Measurements from ENCODE around the gene UBE2D4. TPM values are rescaled to one million over a fixed set of nuclear protein-coding genes. Genes with fewer than 3 reads are reported as not detected.

The UBE2D4 gene
- total RNA-seq (2021) (10.6 and 11.8 TPM in 2 replicates), Bru-seq, nascent RNA (percentile 49 among the genes with signal in this experiment), BruChase-seq, experiment 1, labeled RNA remaining after a 2-hour chase (percentile 52 among the genes with signal in this experiment), BruChase-seq, experiment 2, labeled RNA remaining after a 6-hour chase (percentile 61 among the genes with signal in this experiment)
- long read RNA-seq, transcript UBE2D4-201 (7 exons, 3,974 nt): major isoform, 7 of 16 reads
- long read RNA-seq, partial matches to known transcripts: 1 of 16 reads
- long read RNA-seq, other reads (novel, unspliced or antisense): 5 of 16 reads

DNA sequence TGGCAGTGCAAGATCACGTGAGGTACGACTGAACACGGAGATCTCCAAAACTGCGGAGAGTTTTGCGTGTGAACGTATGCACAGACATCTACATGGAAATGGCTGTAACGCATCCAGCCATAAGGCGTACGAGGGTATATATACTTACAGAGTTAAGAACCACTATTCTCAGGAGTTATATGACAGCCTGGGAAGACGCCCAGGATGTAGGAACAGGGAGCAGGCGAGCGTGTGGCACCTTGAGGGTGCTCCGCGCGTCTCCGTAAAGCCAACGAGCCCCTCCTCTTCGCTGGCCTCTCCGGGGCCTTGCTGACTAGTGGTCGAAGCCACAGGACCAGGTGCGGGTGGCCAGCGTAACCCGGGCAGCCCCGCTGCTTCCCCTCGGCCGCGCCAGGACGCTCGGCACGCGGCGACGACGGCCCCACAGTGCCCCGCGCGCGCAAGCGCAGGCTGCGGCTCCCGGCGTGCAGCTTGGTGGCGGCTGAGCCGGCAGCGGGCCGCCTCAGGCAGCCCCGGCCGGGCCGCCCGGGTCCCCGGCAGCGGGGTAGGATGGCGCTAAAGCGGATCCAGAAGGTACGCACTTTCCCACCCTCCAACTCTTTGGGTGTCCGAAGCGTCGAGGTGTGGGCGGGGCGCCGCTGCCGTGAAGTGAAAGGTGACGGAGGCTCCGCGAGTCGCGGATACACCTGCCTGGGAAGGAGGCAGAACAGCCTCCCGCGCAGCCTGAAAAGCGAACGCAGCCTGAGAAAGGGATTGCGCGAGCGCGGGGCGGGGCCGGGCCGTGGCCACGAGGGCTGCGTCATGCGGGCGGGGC is at the start of gene UBE2D4:
Gene UBE2D4, plus strand, starts transcription at position 453 of the 814 bp plus-strand sequence. Its CDS starts 97 bp downstream, at position 550.
- DNase-seq (ENCODE audit: low spot score): peak; percentile 84
- H3K4me1 ChIP-seq (ENCODE audit: insufficient read depth, low read length, poor library complexity, severe bottlenecking): peaks cover 7% of the 10 kb centered on the region
- CTCF ChIA-PET: no interaction called here
- no peak for TF ChIP-seq CTCF (conservative IDR thresholded peaks at IDR 0.05; ENCODE audit: low read depth, low read length)
- TF ChIP-seq EZH2 (IDR thresholded peaks at IDR 0.05; ENCODE audit: borderline replicate concordance, low read depth, low read length, poor library complexity, severe bottlenecking): no peak
- TSS peak; percentile 39 for BruUV-seq (replicated peaks)
- H3K27ac ChIP-seq (ENCODE audit: low read depth, low read length, poor library complexity, severe bottlenecking): peak within 1 kb of the TSS; percentile 88
- no peaks in the 10 kb centered on the region for H3K9me3 ChIP-seq (ENCODE audit: low read depth, low read length, poor library complexity, severe bottlenecking)
- H3K4me3 ChIP-seq (ENCODE audit: low read depth, low read length, poor library complexity, severe bottlenecking): peak within 1 kb of the TSS; percentile 57
- H3K27me3 ChIP-seq (replicated peaks; ENCODE audit: insufficient read depth, low read depth, low read length, poor library complexity): no peaks in the 10 kb centered on the region
- POLR2A ChIA-PET (ENCODE audit: low non-redundant PET): no interaction called here
- no peaks in the 10 kb centered on the region for H3K36me3 ChIP-seq (ENCODE audit: insufficient read depth, low read length, poor library complexity, severe bottlenecking)
- intact Hi-C loops (cut with micrococcal nuclease; ENCODE audit: unreplicated experiment): no loop called here

- Histone ChIP-seq H3K27ac (ENCODE audit: low read depth, low read length, poor library complexity, severe bottlenecking) (no peak overlapping the region), H3K4me3 (ENCODE audit: low read depth, low read length, poor library complexity, severe bottlenecking) (no peak overlapping the region), H3K36me3 (ENCODE audit: insufficient read depth, low read length, poor library complexity, severe bottlenecking) (peaks cover 44% of the 10 kb centered on the region), H3K27me3 (replicated peaks; ENCODE audit: insufficient read depth, low read depth, low read length, poor library complexity) (no peaks in the 10 kb centered on the region), H3K4me1 (ENCODE audit: insufficient read depth, low read length, poor library complexity, severe bottlenecking) (no peaks in the 10 kb centered on the region), H3K9me3 (ENCODE audit: low read depth, low read length, poor library complexity, severe bottlenecking) (no peaks in the 10 kb centered on the region)
- BruUV-seq (replicated peaks): no TSS peak
- intact Hi-C loops (cut with micrococcal nuclease; ENCODE audit: unreplicated experiment): no loop called here
- no peak for DNase-seq (ENCODE audit: low spot score)
- ChIA-PET CTCF (no interaction called here), POLR2A (ENCODE audit: low non-redundant PET) (interaction anchor here (0.5 kb wide), 1 partner anchor 10 kb away, joined by 6 read pairs; no protein-coding TSS in a partner anchor)
- no peak for TF ChIP-seq EZH2 (IDR thresholded peaks at IDR 0.05; ENCODE audit: borderline replicate concordance, low read depth, low read length, poor library complexity, severe bottlenecking)
- no peak for TF ChIP-seq CTCF (conservative IDR thresholded peaks at IDR 0.05; ENCODE audit: low read depth, low read length)
Measured at GRCh38 chr7:43876976-43877745, 49.1 kb upstream of the UBE2D4 start.
